ENCODE results near the gene NBPF9.
A peak's percentile ranks its signal among the peaks of the same experiment; 100 is the strongest.
"Not testable (repeated sequence)": the region's sequence is repeated elsewhere in the genome, so short reads cannot be mapped to it uniquely, and the experiment has no call there.

Gene NBPF9, protein sequence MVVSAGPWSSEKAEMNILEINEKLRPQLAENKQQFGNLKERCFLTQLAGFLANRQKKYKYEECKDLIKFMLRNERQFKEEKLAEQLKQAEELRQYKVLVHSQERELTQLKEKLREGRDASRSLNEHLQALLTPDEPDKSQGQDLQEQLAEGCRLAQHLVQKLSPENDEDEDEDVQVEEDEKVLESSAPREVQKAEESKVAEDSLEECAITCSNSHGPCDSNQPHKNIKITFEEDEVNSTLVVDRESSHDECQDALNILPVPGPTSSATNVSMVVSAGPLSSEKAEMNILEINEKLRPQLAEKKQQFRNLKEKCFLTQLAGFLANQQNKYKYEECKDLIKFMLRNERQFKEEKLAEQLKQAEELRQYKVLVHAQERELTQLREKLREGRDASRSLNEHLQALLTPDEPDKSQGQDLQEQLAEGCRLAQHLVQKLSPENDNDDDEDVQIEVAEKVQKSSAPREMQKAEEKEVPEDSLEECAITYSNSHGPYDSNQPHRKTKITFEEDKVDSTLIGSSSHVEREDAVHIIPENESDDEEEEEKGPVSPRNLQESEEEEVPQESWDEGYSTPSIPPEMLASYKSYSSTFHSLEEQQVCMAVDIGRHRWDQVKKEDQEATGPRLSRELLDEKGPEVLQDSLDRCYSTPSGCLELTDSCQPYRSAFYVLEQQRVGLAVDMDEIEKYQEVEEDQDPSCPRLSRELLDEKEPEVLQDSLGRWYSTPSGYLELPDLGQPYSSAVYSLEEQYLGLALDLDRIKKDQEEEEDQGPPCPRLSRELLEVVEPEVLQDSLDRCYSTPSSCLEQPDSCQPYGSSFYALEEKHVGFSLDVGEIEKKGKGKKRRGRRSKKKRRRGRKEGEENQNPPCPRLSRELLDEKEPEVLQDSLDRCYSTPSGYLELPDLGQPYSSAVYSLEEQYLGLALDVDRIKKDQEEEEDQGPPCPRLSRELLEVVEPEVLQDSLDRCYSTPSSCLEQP (N-terminal part only)

GRCh38 chr1:149103109-149104081 is at the start of gene NBPF9:
Gene NBPF9 (minus strand): TSS chr1:149103551. CDS start chr1:149082139, 21,412 bp downstream.
- DNase-seq = peak; percentile 67

GRCh38 chr1:149149909-149150308 is 46.6 kb upstream of the NBPF9 start:
- DNase-seq = not testable (repeated sequence)

DNA sequence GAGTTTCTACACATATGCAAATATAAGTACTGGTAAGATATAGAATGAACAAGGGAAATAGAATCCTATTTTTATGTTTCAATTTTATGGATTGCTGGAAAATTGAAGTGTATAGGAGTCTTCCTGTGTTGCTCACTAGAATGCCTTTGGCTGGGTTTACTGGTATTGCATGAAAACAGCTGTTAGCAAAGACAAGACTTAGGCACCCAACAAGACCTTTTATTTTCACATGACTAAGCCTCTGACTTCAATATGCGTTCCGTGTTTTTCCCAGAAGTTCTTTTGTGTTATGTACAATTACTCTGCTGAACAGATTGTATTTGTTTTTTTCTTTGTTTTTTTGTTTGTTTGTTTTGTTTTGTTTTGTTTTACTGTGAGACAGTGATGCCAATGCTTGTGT is 34.2 kb upstream of the NBPF9 start:
- not testable (repeated sequence) for DNase-seq

DNA sequence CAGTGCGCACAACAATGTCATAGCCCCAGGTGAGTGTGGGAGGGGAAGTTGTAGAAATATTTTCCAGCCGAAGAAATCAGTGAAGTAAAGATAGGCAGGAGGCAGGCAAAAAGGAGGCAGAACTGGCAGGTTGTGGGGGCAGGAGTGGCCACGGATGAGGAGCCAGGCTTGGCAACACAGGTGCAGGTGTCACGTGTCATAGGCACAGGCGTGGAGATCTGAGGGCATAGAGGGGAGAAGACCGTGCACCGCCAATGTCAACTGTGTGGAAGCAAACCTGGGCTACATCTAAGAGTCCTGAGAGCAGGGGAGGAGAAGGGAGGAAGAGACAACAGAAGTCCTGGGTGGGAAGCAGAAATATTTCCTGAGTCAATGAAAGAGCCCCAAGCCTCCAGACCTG is 27.6 kb upstream of the NBPF9 start:
- not testable (repeated sequence) for DNase-seq

DNA sequence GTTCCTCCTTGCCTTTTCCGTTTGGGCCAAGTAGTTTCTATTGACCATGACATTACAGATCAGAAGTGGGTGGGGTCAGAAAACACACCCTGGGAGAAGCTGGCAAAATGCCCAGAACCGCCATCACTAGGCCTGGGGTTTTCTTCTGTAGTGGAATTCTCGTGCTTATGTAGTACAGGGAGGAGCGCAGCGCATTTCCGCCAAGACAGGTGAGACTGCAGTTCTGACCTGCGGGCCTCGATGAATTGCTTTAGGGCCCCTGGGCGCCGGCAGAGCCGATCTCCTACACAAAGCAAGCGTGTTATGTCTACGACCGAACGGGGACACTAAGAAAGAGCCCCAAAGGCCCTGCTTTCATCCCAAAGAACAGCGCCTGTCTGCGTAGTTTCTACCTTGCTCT is 25.9 kb upstream of the NBPF9 start:
- not testable (repeated sequence) for DNase-seq

- not testable (repeated sequence) for DNase-seq
These were observed 23.3 kb upstream of the NBPF9 start for GRCh38 chr1:149126555-149127145.

DNA sequence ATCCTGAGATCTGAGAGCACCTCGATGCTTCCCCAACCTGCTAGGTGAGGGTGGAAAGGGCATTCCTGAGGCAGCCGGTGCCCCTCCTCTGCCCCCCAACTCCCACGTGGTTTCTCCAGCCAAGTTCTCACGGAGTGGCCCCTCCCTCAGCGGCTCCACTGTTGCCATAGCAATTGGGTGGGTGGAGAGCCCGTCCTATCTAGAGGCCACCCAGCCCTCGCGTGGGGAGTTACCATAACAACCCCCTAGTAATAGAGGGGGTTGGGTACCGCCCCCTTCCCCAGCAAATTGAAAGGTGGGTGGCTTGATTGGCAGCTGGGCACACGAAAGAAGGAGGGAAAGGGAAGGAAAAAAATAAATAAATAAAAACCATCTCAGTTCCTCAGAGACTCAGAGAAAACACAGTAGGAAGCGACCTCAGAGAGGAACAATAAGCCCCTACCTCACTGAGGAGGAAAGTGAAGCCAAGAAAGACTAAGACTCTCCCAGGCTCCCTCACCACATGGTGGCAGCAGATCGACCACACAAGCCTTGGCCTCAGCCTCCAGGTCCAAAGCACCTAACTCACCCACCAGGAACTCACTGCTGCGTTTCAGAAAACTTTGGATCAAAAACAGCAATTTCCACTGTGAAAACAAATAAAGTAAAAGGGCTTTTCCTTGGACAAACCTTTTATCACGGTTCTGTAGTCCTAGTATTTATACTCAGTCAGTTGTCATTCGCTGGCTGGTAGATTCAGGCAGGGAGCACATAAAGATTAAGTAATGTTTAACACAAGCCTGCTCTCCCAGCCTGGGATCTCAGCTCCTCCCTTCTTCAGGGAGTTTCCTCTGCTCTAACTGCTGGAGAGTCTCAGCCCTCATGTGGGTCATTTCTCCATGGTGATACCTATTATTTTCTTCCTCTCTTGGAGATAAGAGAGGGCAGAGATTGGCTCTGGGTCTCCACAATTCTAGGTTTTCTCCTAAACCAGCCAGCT is 20.9 kb upstream of the NBPF9 start:
- not testable (repeated sequence) for DNase-seq

- not testable (repeated sequence) for DNase-seq
These were observed 9.5 kb upstream of the NBPF9 start for GRCh38 chr1:149112828-149113227.

DNA sequence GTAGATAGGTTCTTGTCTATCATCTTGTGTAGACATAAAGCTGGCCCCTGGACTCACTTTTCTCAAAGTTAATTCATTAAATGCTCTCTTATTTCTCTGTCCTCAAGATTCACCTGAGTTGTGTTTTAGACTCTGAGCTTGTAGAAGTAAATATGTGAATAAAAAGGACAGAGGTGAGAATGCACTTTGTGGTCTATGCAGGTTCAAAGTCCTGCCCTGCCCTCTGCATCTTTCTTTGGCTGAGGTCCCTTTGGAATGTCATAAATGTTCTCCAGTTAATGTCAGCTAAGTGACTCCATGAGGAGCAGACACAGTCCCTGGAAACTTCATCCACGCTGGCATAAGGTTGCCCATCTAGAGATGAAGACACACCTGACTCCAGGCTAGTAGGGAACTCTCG is 7.0 kb upstream of the NBPF9 start:
- DNase-seq = not testable (repeated sequence)

GRCh38 chr1:149102574-149102973 is 777 bp downstream of the NBPF9 start:
- DNase-seq = not testable (repeated sequence)

- not testable (repeated sequence) for DNase-seq
These were observed 5.1 kb downstream of the NBPF9 start for GRCh38 chr1:149098276-149098675.

DNA sequence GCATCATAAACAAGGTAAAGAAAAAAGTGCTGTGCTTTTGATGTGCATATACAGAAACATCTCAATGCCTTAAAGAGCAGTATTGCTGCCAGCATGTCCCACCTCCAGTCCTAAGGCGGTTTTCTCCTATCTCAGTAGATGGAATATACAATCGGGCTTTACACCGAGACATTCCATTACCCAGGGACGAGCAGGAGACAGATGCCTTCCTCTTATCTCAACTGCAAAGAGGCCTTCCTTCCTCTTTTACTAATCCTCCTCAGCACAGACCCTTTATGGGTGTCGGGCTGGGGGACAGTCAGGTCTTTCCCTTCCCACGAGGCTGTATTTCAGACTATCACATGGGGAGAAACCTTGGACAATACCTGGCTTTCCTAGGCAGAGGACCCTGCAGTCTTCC is 10.2 kb downstream of the NBPF9 start:
- not testable (repeated sequence) for DNase-seq

DNA sequence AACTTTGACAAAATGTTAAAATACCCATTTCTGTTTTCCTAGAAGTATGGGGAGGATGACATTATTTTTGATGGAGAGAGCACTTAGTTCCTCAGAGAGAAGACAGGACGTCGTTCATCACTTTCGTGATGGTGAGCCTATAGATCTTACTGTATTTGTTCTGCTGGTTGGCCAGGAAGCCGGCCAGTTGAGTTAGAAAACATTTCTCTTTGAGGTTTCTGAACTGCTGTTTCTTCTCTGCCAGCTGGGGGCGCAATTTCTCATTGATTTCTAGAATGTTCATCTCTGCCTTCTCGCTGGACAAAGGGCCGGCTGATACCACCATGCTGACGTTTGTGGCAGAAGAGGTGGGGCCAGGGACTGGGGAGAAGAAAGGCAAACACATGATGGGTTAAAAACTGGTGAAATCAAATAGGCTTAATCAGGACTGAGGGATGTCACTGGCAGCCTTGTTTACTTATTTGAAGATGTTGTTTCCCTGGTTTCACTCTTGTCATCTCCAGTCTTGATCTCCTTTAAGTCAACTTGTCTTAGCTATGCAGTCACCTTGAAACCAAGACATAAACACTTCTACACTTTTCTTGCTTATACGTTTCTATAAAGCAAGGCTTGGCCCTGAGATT is 27.7 kb downstream of the NBPF9 start:
- DNase-seq = not testable (repeated sequence)

- DNase-seq = not testable (repeated sequence)
These were observed 38.7 kb downstream of the NBPF9 start for GRCh38 chr1:149064611-149065010.

GRCh38 chr1:149043056-149043455 is 60.3 kb downstream of the NBPF9 start:
- DNase-seq = not testable (repeated sequence)

GRCh38 chr1:149033916-149034315 is 69.4 kb downstream of the NBPF9 start:
- DNase-seq = not testable (repeated sequence)

DNA sequence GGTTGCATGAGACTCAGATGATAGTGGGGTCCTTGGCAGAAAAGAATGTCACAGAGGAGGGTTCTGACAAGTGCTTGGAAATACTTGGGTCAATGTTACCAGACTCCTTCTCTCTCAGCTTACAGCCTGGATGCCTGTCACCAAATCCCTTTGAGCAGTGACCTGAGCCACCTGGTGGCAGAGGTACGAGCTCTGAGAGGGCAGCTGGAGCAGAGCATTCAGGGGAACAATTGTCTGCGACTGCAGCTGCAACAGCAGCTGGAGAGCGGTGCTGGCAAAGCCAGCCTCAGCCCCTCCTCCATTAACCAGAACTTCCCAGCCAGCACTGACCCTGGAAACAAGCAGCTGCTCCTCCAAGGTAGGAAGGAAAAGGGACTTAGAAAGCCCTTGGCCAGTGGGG is 79.0 kb downstream of the NBPF9 start:
- DNase-seq = not testable (repeated sequence)

DNA sequence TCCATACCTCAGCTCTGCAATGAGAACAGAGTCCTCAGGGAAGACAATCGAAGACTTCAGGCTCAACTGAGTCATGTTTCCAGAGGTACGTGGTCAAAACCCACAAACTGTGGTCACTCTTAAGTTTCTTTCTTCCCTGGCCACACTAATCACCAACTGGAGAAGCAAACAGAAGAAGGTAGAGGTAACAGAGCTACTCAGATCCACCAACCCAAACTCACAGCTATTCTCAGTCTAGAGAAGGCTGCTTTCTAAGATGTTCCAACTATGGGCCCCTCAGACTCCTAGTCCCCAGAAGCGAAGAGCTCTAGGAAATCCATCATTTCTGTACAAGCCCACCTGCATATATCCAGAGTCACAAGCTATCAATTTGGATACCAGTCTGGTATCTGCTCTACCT is 84.8 kb downstream of the NBPF9 start:
- not testable (repeated sequence) for DNase-seq

DNA sequence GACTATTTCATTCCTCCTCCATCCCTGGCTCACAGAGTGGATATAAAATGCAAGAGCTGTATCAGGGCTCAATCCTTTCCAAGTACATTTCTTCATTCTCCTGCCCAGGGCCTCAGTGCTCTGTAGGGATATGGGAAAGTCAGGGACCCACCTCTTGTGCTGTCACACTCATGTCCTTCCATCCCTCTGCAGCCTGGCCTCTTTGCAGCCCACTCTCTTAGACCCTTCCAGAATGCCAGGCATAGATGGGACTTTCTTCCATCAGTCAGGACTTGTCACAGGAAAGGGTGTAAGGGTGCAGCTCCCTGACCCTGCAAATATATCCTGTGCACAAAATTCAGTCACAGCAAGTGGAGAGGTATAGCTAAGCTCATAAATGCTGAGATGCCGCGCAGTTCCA is 86.7 kb downstream of the NBPF9 start:
- DNase-seq = not testable (repeated sequence)

- DNase-seq = not testable (repeated sequence)
These were observed 87.8 kb downstream of the NBPF9 start for GRCh38 chr1:149015522-149015921.

Data from NCI-H526 treated with DMSO at 0.1 percent for 48 hours (cell line).